CD14-positive monocyte (primary cell): Measurements from ENCODE around the gene PHPT1. TPM values are rescaled to one million over a fixed set of nuclear protein-coding genes. Genes with fewer than 3 reads are reported as not detected.
A peak's percentile ranks its signal among the peaks of the same experiment; 100 is the strongest.

ENCODE experiments used
- DNase-seq, 3 donors: peaks; one replicate each; pipeline ENCODE4 v3.0.0-alpha.2; 2011 to 2022
- H2AFZ ChIP-seq: 2 replicates; pipeline ENCODE4 v1.6.0; 2012; ENCODE audit warnings: mild to moderate bottlenecking, low read depth, low read length, inconsistent platforms; ENCODE audit not compliant: insufficient read depth, poor library complexity, severe bottlenecking
- H3K27ac ChIP-seq, 2 donors: 1 replicate in 1 of 2; 2 replicates in 1 of 2; pipeline ENCODE4 v1.5.1; 2012 to 2013; ENCODE audit warnings: low read length in 2 of 2, control low read depth in 1 of 2, inconsistent platforms in 1 of 2, low read depth in 1 of 2, mild to moderate bottlenecking in 1 of 2
- H3K27me3 ChIP-seq, 2 donors: one replicate each; pipeline versions ENCODE4 v1.6.0 to v1.6.1; 2011 to 2013; ENCODE audit warnings: low read length in 2 of 2; ENCODE audit not compliant: control insufficient read depth in 2 of 2, insufficient read depth in 2 of 2
- H3K36me3 ChIP-seq, 2 donors: replicated peaks in 1 of 2; 1 replicate in 1 of 2; 2 replicates in 1 of 2; pipeline versions ENCODE4 v1.5.1 to v1.6.1; 2012 to 2013; ENCODE audit warnings: low read length in 2 of 2, control low read depth in 1 of 2, inconsistent platforms in 1 of 2, mild to moderate bottlenecking in 1 of 2; ENCODE audit not compliant: insufficient read depth in 2 of 2, control insufficient read depth in 1 of 2
- H3K4me1 ChIP-seq, 2 donors: 1 replicate in 1 of 2; 2 replicates in 1 of 2; pipeline versions ENCODE4 v1.5.1 to v1.6.1; 2012 to 2013; ENCODE audit warnings: low read length in 2 of 2, control low read depth in 1 of 2, inconsistent platforms in 1 of 2, mild to moderate bottlenecking in 1 of 2, moderate library complexity in 1 of 2; ENCODE audit not compliant: insufficient read depth in 2 of 2, control insufficient read depth in 1 of 2
- H3K4me2 ChIP-seq: replicated peaks from 2 replicates; pipeline ENCODE3; 2012; ENCODE audit warnings: low read length, moderate library complexity, mild to moderate bottlenecking; ENCODE audit not compliant: poor library complexity, severe bottlenecking; ENCODE audit errors: extremely low read depth
- H3K4me3 ChIP-seq, 3 experiments: fragments of 200-600 bp in 1 of 3; sonication (generic) in 1 of 3; replicated peaks in 1 of 3; 1 replicate in 2 of 3; 2 replicates in 1 of 3; pipeline ENCODE4 v1.5.1; 2011 to 2013; ENCODE audit warnings: low read length in 3 of 3, mild to moderate bottlenecking in 3 of 3, control low read depth in 2 of 3, low read depth in 2 of 3, inconsistent platforms in 1 of 3, moderate library complexity in 1 of 3
- H3K79me2 ChIP-seq: 2 replicates; pipeline ENCODE4 v1.6.0; 2012; ENCODE audit warnings: mild to moderate bottlenecking, control low read depth, inconsistent platforms, low read length, moderate library complexity; ENCODE audit not compliant: insufficient read depth
- H3K9ac ChIP-seq: 2 replicates; pipeline ENCODE4 v1.6.0; 2017; ENCODE audit warnings: low read length, mild to moderate bottlenecking; ENCODE audit not compliant: insufficient read depth, poor library complexity, severe bottlenecking
- H3K9me3 ChIP-seq, 2 donors: replicated peaks in 1 of 2; 1 replicate in 1 of 2; 2 replicates in 1 of 2; pipeline versions ENCODE4 v1.5.1 to v1.6.1; 2012 to 2013; ENCODE audit warnings: low read length in 2 of 2, control low read depth in 1 of 2; ENCODE audit not compliant: control insufficient read depth in 1 of 2, insufficient read depth in 1 of 2
- H4K20me1 ChIP-seq: 2 replicates; pipeline ENCODE4 v1.6.0; 2012; ENCODE audit warnings: mild to moderate bottlenecking, low read length, control low read depth, moderate library complexity; ENCODE audit not compliant: insufficient read depth
- H3K27ac Mint-ChIP-seq, 7 donors: one replicate each; pipeline ENCODE4 v1.8.0; 2020; ENCODE audit warnings: mild to moderate bottlenecking in 7 of 7, mixed read lengths in 7 of 7, moderate library complexity in 6 of 7, inconsistent platforms in 2 of 7
- H3K27me3 Mint-ChIP-seq, 3 donors: one replicate each; pipeline ENCODE4 v1.8.0; 2021 to 2022; ENCODE audit warnings: low read depth in 3 of 3, mild to moderate bottlenecking in 3 of 3, mixed read lengths in 3 of 3, moderate library complexity in 3 of 3, inconsistent platforms in 1 of 3
- H3K36me3 Mint-ChIP-seq, 2 donors: one replicate each; pipeline ENCODE4 v1.8.0; 2020; ENCODE audit warnings: mixed read lengths in 2 of 2, inconsistent platforms in 1 of 2, mild to moderate bottlenecking in 1 of 2
- H3K4me1 Mint-ChIP-seq: one replicate; pipeline ENCODE4 v1.8.0; 2020; ENCODE audit warnings: mild to moderate bottlenecking, mixed read lengths
- H3K4me3 Mint-ChIP-seq, 2 donors: one replicate each; pipeline ENCODE4 v1.8.0; 2020; ENCODE audit warnings: mild to moderate bottlenecking in 2 of 2, mixed read lengths in 2 of 2, moderate library complexity in 1 of 2
- H3K9me3 Mint-ChIP-seq, 7 donors: one replicate each; pipeline ENCODE4 v1.8.0; 2020 to 2022; ENCODE audit warnings: mixed read lengths in 7 of 7, mild to moderate bottlenecking in 6 of 7, moderate library complexity in 6 of 7, inconsistent platforms in 2 of 7
- WGBS: methylation state at CpG from one replicate; pipeline ENCODE4 v1.1.5; 2013; ENCODE audit warnings: missing lambda C conversion rate; ENCODE audit not compliant: insufficient coverage; 5-methylcytosine and 5-hydroxymethylcytosine counted together
- intact Hi-C, 2 donors: fragments of 100-400 bp; cut with micrococcal nuclease; formaldehyde crosslinking; loops; one replicate each; pipeline versions ENCODE4 v1.15.0 to v1.15.1; 2023
- polyA plus RNA-seq, 3 donors: library from polyadenylated mRNA; depleted of rRNA in 1 of 3; unstranded in 2 of 3; stranded (reverse) in 1 of 3; fragments of 300-500 nt in 2 of 3; fragments of >200 nt in 1 of 3; fragmentation: Illumina TruSeq in 2 of 3; gene quantifications; 1 replicate in 2 of 3; 2 replicates in 1 of 3; pipeline ENCODE4 v1.2.3, GENCODE V29; 2012 to 2021
- TF ChIP-seq, protein P1 (sequence below): fragments of 200-600 bp; IDR thresholded peaks from one replicate; pipeline ENCODE4 v1.8.0; 2022; ENCODE audit warnings: antibody characterized with exemption, mild to moderate bottlenecking

Gene PHPT1
- polyA plus RNA-seq, 3 donors, result 70.0 to 163 (median 94.3) TPM

DNA sequence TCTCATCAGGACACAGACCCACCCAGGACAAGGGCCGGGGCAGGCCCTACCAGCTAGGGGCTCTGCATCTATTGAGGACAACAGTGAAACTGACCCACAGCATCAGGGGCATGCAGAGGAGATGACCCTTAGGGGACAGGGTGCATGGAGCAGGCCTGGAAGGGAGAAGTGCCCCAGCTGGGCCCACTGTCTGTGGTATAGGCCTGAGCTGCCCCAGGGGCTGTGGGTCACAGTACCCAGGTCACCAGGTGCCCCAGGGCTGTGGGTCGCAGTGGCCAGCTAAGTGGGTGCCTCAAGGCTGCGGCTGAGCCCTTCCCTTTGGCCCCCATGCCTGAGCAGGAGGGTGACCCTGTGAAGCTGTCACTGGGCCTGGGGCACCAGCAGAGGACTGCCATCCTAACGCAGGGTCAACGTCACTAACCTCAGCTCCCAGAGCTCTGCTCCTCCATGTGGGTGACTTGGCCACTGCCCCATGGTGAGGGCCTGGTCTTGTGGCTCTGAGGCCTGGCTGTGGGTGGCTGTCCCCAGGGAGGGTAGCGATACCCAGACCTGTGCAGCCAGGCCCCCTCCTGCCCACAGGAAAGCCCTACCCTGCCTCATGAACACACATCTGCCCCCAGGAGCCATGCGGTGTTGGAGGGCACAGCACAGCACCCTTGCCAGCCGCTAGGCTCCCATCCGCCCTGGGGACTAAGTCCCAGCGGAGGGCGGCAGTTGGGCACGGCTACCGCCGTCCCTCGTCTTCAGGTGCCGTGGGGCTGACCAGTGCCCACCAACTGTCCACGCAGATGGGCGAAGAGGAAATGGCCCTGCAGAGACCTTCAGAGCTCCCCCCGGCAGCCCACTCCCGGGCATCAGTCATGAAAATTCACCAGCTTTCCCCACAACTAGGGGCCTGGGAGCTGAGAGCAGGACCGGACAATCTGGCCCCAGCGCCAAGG lies 12.0 kb downstream of the PHPT1 start:
- peaks cover 24% of the 10 kb centered on the region for H3K79me2 ChIP-seq
- no peak overlapping the region for H2AFZ ChIP-seq
- H3K9me3 ChIP-seq, result no peaks in the 10 kb centered on the region
- WGBS, result 96% methylated on average over 20 of the region's 22 CpGs
- H4K20me1 ChIP-seq, result peaks cover 40% of the 10 kb centered on the region
- no peak overlapping the region for H3K4me3 Mint-ChIP-seq
- H3K9me3 Mint-ChIP-seq, result no peaks in the 10 kb centered on the region
- peaks cover 11% of the 10 kb centered on the region for H3K4me1 Mint-ChIP-seq
- H3K36me3 Mint-ChIP-seq, result peaks cover 29 to 38% of the 10 kb centered on the region in 2 donors
- no peak overlapping the region for H3K4me2 ChIP-seq
- no peaks in the 10 kb centered on the region for H3K27me3 ChIP-seq
- H3K4me3 ChIP-seq, result no peak overlapping the region
- H3K4me1 ChIP-seq, result peaks cover 7 to 10% of the 10 kb centered on the region in 2 donors
- H3K27ac Mint-ChIP-seq, result peak overlapping the region in 1 of 7 donors; percentile 65
- H3K9ac ChIP-seq, result no peak overlapping the region
- intact Hi-C loops, result no loop called here
- H3K27me3 Mint-ChIP-seq, result no peaks in the 10 kb centered on the region
- TF ChIP-seq, protein P1, sequence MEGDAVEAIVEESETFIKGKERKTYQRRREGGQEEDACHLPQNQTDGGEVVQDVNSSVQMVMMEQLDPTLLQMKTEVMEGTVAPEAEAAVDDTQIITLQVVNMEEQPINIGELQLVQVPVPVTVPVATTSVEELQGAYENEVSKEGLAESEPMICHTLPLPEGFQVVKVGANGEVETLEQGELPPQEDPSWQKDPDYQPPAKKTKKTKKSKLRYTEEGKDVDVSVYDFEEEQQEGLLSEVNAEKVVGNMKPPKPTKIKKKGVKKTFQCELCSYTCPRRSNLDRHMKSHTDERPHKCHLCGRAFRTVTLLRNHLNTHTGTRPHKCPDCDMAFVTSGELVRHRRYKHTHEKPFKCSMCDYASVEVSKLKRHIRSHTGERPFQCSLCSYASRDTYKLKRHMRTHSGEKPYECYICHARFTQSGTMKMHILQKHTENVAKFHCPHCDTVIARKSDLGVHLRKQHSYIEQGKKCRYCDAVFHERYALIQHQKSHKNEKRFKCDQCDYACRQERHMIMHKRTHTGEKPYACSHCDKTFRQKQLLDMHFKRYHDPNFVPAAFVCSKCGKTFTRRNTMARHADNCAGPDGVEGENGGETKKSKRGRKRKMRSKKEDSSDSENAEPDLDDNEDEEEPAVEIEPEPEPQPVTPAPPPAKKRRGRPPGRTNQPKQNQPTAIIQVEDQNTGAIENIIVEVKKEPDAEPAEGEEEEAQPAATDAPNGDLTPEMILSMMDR, result no peak
- no peak overlapping the region for H3K27ac ChIP-seq
- H3K36me3 ChIP-seq, result peaks cover 33 to 39% of the 10 kb centered on the region in 2 donors
- DNase-seq, result peak in 1 of 3 donors; percentile 2

DNA sequence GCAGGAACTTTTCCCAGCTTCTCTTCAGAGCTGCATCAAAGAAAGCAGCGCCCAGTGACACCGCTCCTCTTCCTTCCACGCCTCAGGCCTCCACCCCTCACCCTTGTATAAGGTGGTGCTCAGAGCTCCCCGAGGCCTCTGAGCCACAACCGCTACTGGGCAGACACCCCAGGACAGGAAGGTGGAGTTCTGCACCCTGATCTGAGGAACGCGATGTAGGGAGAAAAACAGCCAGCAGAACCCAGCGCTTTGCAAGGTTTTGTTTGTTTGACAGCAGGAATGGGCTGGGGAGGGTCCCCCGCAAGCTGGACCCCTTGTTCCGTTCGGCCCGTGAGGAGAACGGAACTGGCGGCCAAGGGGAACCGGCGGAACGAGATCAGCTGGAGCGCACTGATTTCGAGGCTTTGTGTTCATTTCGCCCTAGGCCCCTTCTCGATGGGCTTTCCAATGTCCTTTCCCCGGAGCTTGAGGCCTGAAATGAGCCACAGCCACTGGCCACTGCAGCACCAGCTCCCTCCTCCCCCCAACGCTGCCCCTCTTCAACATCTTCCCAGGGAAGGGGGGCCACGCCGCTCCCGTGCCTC lies 12.8 kb downstream of the PHPT1 start:
- Histone ChIP-seq H4K20me1 (peaks cover 40% of the 10 kb centered on the region), H3K9ac (no peak overlapping the region), H2AFZ (no peak overlapping the region), H3K36me3 (peaks cover 33 to 39% of the 10 kb centered on the region in 2 donors), H3K9me3 (no peaks in the 10 kb centered on the region), H3K27me3 (no peaks in the 10 kb centered on the region), H3K4me1 (peaks cover 9 to 12% of the 10 kb centered on the region in 2 donors), H3K79me2 (peaks cover 24% of the 10 kb centered on the region), H3K4me3 (no peak overlapping the region), H3K27ac (no peak overlapping the region), H3K4me2 (no peak overlapping the region)
- DNase-seq, result peak in 1 of 3 donors; percentile 2
- Mint-ChIP-seq H3K9me3 (no peaks in the 10 kb centered on the region), H3K4me3 (no peak overlapping the region), H3K4me1 (peaks cover 11% of the 10 kb centered on the region), H3K36me3 (peaks cover 29 to 38% of the 10 kb centered on the region in 2 donors), H3K27me3 (no peaks in the 10 kb centered on the region), H3K27ac (no peak overlapping the region)
- intact Hi-C loops, result no loop called here
- TF ChIP-seq, protein P1, result no peak
- WGBS, result 97% methylated on average over 23 of the region's 26 CpGs
